ENCODE measurements around the gene C10orf62. TPM values are rescaled to one million over a fixed set of nuclear protein-coding genes. Genes with fewer than 3 reads are reported as not detected.

Gene C10orf62, protein sequence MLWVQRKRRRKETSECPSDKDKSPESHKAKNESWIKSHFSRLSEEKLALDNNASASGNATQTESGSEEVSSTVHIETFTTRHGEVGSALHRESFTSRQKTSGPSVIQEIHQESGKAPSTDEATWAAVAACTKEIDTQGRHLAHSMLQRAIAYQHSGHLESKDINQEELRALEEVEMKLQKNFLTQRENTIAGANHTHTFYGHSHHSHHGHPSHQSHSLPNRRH
- polyA plus RNA-seq (ENCODE audit: low read depth in 6 of 6), result not detected

DNA sequence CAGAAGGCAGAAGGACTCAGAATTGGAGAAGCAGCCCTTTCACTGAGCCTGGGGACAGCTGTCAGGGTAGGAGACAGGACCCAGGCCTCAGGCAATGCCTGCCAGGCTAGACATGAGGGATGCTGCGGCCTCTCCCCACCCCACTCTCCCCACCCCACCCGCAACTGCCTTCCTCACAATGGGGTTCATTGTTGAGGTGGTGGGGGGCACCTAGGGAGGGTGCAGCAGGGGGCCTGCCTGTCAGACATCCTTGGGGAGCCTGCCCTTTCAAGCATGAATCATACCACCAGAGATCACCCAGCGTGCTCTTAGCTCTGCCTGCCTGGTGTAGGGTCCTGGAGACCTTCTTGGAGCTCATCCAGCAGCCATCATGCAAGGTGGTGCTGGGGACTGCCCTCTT lies at the start of gene C10orf62:
C10orf62 (plus strand) TSS at position 243 of the 400 bp plus-strand sequence. CDS start 177 bp downstream, outside the sequence.
- Mint-ChIP-seq H3K4me1 (no peaks in the 10 kb centered on the region), H3K27me3 (peaks cover 0 to 8% (median 1%) of the 10 kb centered on the region in 3 donors), H3K36me3 (no peaks in the 10 kb centered on the region), H3K9me3 (no peaks in the 10 kb centered on the region), H3K4me3 (no peak within 1 kb of the TSS), H3K27ac (no peak within 1 kb of the TSS)
- DNase-seq, result no peak
- no peak for ATAC-seq (ENCODE audit: low read depth in 2 of 2)

DNA sequence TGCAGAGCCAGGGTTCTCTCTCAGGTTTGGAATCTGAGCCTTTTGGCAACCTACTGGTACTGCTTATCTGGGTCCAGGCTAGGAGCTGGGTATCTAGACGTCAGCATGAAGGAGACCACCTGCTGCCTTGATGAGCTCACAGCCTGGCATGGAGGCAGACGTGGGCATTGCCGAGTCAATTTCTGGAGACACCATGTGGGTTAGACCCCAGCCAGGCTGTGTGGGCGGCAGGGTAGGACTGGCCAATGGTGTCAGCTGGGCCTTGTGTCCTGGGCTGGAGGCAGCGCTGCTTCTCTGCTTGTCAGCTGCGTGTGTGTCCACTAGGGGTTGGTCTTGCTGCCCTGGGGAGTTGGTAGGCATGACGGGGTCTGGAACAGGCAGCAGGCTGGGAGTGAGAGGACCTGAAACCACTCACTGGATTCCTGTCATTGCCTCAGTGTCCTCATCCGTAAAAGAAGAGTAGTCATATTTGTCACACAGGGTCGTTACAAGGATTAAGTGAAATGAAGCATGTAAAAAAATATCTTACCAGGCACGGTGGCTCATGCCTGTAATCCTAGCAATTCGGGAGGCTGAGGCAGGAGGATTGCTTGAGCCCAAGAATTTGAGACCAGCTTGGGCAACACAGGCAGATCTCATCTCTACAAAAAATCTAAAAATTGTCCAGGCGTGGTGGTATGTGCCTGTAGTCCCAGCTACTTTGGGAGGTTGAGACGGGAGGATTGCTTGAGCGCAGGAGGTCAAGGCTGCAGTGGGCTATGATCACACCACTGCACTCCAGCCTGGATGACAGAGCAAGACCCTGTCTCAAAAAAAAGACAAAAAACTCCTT lies 48.6 kb upstream of the C10orf62 start:
- peaks cover 3 to 13% (median 5%) of the 10 kb centered on the region in 3 donors for H3K27me3 Mint-ChIP-seq
- H3K4me1 Mint-ChIP-seq, result no peaks in the 10 kb centered on the region
- ATAC-seq (ENCODE audit: low read depth in 2 of 2) (no peak), DNase-seq (no peak)
- no peak overlapping the region for H3K4me3 Mint-ChIP-seq
- H3K36me3 Mint-ChIP-seq, result no peaks in the 10 kb centered on the region
- H3K9me3 Mint-ChIP-seq, result no peaks in the 10 kb centered on the region
- H3K27ac Mint-ChIP-seq, result peak overlapping the region in 1 of 6 donors; percentile 24

DNA sequence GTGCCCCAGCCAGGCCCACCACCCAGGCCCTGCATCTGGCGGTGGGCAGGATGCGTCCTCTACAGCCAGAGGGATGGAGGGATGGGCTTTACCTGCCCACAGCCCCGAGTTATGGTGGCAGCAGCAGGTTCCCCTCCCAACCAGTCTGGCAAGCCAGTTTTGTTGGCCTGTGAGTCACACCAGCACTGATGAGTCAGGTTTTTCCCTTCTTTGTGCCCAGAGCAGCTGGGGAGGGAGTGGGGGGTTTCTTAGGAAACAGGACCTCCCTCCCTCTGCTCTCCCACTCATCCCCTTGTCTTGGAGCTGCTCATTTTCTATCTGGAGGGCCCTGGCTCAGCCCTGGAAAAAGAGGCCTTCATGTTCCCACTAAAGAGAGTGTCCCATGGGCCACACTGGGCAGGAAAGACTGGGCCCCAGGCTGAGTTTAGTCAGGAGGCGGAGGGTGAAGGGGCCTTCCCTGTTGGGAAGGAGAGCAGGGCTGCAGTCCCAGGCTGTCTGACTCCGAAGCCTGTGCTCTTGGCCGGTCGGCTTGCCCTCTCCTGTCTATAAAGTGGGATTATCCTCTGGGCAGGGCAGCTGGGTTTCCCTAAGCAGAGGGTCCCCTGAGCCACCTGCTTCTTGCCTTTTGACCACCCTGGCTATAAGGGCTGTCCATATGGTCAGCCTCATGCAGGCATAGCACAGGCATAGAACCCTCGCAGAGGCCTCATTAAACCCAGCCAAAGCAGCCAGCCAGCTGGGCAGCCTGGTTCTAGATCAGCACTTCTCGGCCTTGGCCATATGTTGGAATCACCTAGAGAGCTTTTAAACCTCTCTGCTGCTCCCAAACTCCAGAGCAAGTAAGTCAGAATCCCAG lies 47.1 kb upstream of the C10orf62 start:
- no peaks in the 10 kb centered on the region for H3K4me1 Mint-ChIP-seq
- peaks cover 3 to 13% (median 10%) of the 10 kb centered on the region in 3 donors for H3K27me3 Mint-ChIP-seq
- H3K27ac Mint-ChIP-seq, result no peak overlapping the region
- no peaks in the 10 kb centered on the region for H3K9me3 Mint-ChIP-seq
- ATAC-seq (ENCODE audit: low read depth in 2 of 2), result no peak
- H3K4me3 Mint-ChIP-seq, result no peak overlapping the region
- DNase-seq, result no peak
- H3K36me3 Mint-ChIP-seq, result no peaks in the 10 kb centered on the region

DNA sequence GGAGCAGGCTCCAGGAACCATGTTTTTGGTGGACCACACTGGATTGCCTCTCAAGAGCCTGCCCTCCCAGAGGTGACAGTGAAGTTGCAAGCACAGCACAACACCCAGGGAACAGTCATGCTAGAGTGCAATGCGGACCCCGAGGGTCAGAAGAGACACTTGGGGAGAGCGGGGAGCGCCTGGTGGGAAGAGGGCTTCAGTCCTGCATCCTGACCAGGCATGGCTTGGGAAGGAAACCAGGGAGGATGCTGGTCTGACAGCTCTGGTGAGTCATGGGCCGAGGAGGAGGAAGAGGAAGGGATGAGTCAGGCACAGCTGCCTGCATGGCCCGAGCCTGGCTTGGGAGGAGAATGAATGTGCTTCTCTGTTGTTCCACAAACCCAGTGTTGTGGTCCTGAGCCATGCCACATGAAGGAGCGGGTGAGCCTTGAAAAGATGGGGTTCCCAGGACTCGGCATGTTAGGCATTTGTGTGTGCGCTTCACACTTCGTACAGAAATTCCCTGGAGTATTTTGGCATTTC lies 46.4 kb upstream of the C10orf62 start:
- no peak for DNase-seq
- H3K4me1 Mint-ChIP-seq, result no peaks in the 10 kb centered on the region
- peak overlapping the region in 1 of 6 donors; percentile 52 for H3K27ac Mint-ChIP-seq
- H3K9me3 Mint-ChIP-seq, result no peaks in the 10 kb centered on the region
- H3K36me3 Mint-ChIP-seq, result no peaks in the 10 kb centered on the region
- H3K4me3 Mint-ChIP-seq, result no peak overlapping the region
- peaks cover 3 to 13% (median 10%) of the 10 kb centered on the region in 3 donors for H3K27me3 Mint-ChIP-seq
- ATAC-seq (ENCODE audit: low read depth in 2 of 2), result no peak

DNA sequence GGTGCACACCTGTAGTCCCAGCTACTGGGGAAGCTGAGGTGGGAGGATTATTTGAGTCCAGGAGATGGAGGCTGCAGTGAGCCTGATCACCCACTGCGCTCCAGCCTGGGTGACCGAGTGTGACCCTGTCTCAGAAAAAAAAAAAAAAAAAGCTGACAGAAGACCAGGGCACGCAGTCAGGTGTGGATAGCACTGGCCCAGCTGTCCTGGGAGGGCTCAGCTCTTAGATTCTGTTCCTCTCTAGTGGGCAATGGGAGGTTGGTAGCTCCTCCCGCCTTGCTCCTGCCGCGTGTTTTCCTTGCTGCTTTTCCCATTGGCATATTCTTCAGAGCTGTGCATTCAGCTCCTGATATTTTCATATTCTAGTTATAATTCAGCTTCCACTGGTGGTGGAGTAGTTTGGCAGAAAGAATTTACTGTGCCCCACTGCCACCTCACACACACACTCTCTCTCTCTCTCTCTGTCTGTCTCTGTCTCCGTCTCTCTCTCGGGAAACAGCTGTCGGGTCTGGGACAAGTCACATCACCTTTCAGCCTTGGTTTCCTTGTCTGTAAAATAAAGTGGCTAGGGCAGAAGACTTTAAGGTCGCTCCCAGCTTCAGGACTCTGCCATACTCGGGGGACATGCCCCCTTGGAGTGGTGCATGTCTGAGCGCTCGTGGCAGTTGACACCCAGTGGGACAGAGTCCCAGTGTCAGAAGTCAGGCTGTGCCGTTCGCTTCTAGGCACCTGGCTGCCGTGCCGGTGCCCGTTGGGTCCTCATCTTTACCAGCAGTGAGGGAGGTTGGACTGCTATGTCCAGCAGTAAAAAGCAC lies 42.9 kb upstream of the C10orf62 start:
- Mint-ChIP-seq H3K9me3 (no peaks in the 10 kb centered on the region), H3K27ac (no peak overlapping the region), H3K36me3 (no peaks in the 10 kb centered on the region), H3K4me1 (no peaks in the 10 kb centered on the region), H3K4me3 (no peak overlapping the region), H3K27me3 (peaks cover 3 to 13% (median 10%) of the 10 kb centered on the region in 3 donors)
- ATAC-seq (ENCODE audit: low read depth in 2 of 2) (no peak), DNase-seq (no peak)

DNA sequence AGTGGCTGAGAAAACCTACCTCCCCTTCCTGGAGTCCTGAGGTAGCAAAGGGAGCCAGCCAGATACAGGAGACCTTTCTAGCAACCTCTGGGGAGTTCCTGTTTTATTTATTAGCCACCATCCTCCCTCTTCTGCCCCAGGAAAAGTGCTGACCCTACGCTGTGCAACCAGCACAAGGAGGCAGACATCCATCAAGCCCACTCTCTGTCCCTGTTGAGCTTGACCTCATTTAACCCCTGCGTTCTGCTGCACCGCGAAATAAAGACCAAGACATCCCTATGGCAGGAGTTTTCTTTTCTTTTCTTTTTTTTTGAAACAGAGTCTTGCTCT lies 42.3 kb upstream of the C10orf62 start:
- no peak for DNase-seq
- H3K36me3 Mint-ChIP-seq, result no peaks in the 10 kb centered on the region
- no peaks in the 10 kb centered on the region for H3K4me1 Mint-ChIP-seq
- ATAC-seq (ENCODE audit: low read depth in 2 of 2), result no peak
- peaks cover 3 to 13% (median 10%) of the 10 kb centered on the region in 3 donors for H3K27me3 Mint-ChIP-seq
- H3K27ac Mint-ChIP-seq, result no peak overlapping the region
- no peak overlapping the region for H3K4me3 Mint-ChIP-seq
- no peaks in the 10 kb centered on the region for H3K9me3 Mint-ChIP-seq

DNA sequence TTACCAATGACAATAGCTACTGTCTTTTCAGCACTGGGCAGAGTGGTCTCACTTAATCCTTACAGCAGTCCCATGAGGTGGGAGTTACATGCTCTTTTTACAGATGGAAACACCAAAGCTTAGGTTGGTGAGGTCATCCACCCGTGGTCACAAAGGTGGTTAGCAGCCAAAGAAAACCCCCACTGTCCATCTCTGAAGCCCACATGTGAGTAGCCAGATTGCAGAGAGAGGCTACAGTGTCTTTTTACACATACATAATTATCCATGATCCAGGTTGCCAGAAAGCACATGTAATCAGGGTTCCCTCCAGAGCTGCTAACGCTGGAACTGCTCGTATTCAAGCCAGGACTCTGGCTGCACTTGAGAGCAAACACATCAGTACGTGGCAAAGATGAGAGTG lies 41.6 kb upstream of the C10orf62 start:
- H3K4me3 Mint-ChIP-seq, result peak overlapping the region in 1 of 8 donors; percentile 17
- H3K27ac Mint-ChIP-seq, result no peak overlapping the region
- no peak for ATAC-seq (ENCODE audit: low read depth in 2 of 2)
- no peaks in the 10 kb centered on the region for H3K9me3 Mint-ChIP-seq
- H3K36me3 Mint-ChIP-seq, result no peaks in the 10 kb centered on the region
- H3K27me3 Mint-ChIP-seq, result peaks cover 2 to 10% (median 8%) of the 10 kb centered on the region in 3 donors
- H3K4me1 Mint-ChIP-seq, result no peaks in the 10 kb centered on the region
- DNase-seq, result no peak

DNA sequence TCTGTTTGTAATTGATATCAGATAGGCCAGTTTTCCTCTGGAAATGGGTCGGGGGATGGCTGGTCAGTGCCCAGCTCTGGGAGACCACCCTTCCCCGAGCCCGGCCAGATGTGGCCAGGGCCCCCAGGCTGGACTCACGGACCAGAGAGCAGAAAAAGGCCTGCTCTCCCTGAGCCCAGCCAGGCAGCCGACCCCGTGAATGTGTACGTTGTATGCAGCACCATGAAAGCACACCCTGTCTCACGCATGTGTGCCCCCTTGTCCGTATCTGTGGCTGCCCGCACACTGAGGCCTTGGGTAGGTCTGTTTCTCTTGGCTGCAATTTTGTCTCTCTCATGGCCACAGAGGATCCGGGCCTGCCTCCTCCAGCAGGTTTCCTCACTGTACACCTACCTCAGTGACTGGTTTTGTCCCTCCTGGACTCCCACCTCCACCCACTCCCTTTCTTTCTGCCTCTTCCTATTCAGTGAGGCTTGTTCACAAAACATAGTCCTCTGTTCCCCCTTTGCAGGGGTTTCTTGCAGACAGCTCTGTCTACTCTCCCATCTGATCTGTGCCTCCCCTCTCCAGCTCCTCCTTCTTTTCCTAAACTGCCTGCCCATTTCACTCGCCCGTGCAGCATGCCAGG lies 40.6 kb upstream of the C10orf62 start:
- Mint-ChIP-seq H3K4me3 (no peak overlapping the region), H3K27me3 (peaks cover 0 to 5% (median under 1%) of the 10 kb centered on the region in 3 donors), H3K9me3 (no peaks in the 10 kb centered on the region), H3K27ac (peak overlapping the region in 2 of 6 donors; percentile 21 to 67), H3K4me1 (no peaks in the 10 kb centered on the region), H3K36me3 (no peaks in the 10 kb centered on the region)
- ATAC-seq (ENCODE audit: low read depth in 2 of 2) (no peak), DNase-seq (no peak)

DNA sequence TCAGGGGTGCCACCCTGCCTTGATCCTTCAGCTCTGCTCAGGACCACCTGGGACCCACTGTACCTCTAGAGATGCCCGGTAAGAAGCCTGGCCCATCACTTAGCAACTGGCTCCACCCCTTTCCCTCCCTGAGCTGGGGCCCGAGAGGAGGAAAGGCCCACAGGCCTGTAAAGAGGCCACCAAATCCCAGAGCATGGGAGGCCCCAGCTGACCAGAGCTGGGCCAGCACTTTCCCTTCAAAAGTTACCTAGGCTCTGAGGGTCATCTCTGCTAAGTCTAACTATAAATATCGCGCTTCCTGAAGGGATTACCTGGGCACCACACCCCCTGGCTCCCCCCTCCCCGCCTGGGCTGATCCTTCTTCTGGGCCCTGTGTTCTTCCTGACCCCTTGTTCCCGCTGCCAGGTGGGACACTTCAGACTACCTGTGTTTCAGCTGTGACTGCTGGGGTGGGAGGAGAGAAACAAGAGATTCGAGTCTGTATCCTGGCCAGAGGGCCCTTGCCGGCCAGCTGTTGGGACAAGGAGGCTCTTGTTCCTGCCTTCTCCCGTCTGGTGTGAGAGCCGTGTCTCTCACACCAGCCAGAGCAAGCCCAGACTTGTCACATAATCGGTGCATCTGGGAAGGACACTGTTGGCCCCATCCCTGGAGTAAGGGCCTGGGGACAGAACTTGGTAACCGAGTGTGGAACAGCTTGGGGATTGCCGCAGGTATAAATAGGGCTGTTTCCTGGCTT lies 39.8 kb upstream of the C10orf62 start:
- peaks cover 0 to 5% (median 0%) of the 10 kb centered on the region in 3 donors for H3K27me3 Mint-ChIP-seq

DNA sequence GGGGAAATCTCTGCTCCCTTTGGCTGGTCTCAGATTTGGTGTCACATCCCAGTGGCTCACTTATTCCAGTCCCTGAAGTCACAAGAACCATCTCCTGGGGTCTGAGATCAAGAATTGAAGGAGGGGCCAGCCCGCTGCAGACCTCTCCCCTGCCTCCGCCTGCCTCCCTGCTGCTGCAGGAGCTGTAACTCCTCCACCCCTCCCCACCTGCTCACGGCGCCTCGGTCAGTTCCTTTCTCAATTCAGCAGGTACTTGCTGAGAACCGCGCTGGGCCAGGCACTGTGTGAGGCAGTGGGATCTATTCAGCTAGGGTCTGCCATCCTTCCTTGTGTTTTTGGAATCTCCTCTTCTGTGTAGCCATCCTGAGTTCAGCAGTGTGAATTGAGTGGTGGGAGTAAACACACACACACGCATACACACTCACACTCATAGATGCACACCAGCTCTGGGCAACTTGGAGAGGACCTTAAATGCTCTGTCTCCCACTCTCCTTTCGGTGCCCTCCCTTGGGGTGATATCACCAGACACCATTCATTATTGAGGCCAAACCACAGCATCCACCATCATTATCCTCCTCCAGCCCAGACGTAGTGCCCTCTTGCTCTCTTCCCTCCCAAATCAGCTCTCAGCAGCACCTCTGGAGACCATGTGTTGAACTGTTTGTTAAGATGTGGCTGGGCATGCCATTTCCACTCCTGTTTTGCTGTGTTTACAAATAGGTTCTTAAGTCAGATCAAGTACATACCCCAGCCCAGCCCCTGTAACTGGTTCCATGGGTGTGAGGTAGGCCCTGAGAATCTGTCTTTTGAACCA lies 39.0 kb upstream of the C10orf62 start:
- no peak overlapping the region for H3K4me3 Mint-ChIP-seq
- peak overlapping the region in 1 of 6 donors; percentile 8 for H3K27ac Mint-ChIP-seq
- ATAC-seq (ENCODE audit: low read depth in 2 of 2), result no peak
- H3K36me3 Mint-ChIP-seq, result no peaks in the 10 kb centered on the region
- H3K27me3 Mint-ChIP-seq, result peaks cover 0 to 5% (median 0%) of the 10 kb centered on the region in 3 donors
- H3K4me1 Mint-ChIP-seq, result no peaks in the 10 kb centered on the region
- H3K9me3 Mint-ChIP-seq, result peaks cover 0 to 8% (median 4%) of the 10 kb centered on the region in 7 donors
- DNase-seq, result no peak

More for the DNA sequence above, 39.8 kb upstream of the C10orf62 start:
- no peaks in the 10 kb centered on the region for H3K4me1 Mint-ChIP-seq
- DNase-seq (no peak), ATAC-seq (ENCODE audit: low read depth in 2 of 2) (no peak)
- H3K36me3 Mint-ChIP-seq, result no peaks in the 10 kb centered on the region
- H3K27ac Mint-ChIP-seq, result peak overlapping the region in 1 of 6 donors; percentile 38
- H3K9me3 Mint-ChIP-seq, result peaks cover 0 to under 1% (median 0%) of the 10 kb centered on the region in 7 donors
- no peak overlapping the region for H3K4me3 Mint-ChIP-seq

DNA sequence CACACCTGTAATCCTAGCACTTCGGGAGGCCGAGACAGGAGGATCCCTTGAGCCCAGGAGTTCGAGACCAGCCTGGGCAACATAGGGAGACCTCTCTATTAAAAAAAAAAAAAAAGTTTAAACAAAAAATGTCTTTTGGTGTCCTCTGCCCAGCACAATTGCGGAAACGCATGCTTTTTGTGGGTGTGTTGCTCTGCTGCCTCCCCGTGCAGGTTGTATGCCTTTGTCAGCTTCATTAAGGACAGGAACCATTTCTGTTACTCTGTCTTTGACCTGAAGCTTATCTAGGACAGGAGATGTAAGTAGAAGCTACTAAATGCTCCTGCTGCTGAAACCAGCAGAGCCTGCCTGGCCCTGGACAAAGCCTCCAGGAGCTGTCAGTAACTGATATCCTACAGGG lies 38.2 kb upstream of the C10orf62 start:
- H3K4me3 Mint-ChIP-seq, result no peak overlapping the region
- no peak for DNase-seq
- peaks cover 0 to 4% of the 10 kb centered on the region in 2 donors for H3K36me3 Mint-ChIP-seq
- no peaks in the 10 kb centered on the region for H3K4me1 Mint-ChIP-seq
- peaks cover 0 to 5% (median 0%) of the 10 kb centered on the region in 3 donors for H3K27me3 Mint-ChIP-seq
- ATAC-seq (ENCODE audit: low read depth in 2 of 2), result no peak
- H3K27ac Mint-ChIP-seq, result no peak overlapping the region
- H3K9me3 Mint-ChIP-seq, result peaks cover 0 to 15% (median 5%) of the 10 kb centered on the region in 7 donors
